ENCODE measurements around the gene LZTS2.

GRCh38 chr10:101003639-101004206 lies 4.1 kb downstream of the LZTS2 start:
- no peak for TF ChIP-seq POLR2A (IDR thresholded peaks at IDR 0.05)
- no peak for TF ChIP-seq CTCF (IDR thresholded peaks at IDR 0.05 in 8 of 11, conservative IDR thresholded peaks at IDR 0.05 in 3 of 11)
